HG03159 (cell line): ENCODE data around the gene PACS2.

Experiments
- ATAC-seq: cut with Tn5 transposase; IDR thresholded peaks from one replicate; pipeline ENCODE4 v1.9.1; 2021; ENCODE audit warnings: mild to moderate bottlenecking, moderate library complexity; ENCODE audit not compliant: unreplicated experiment

The PACS2 gene

DNA sequence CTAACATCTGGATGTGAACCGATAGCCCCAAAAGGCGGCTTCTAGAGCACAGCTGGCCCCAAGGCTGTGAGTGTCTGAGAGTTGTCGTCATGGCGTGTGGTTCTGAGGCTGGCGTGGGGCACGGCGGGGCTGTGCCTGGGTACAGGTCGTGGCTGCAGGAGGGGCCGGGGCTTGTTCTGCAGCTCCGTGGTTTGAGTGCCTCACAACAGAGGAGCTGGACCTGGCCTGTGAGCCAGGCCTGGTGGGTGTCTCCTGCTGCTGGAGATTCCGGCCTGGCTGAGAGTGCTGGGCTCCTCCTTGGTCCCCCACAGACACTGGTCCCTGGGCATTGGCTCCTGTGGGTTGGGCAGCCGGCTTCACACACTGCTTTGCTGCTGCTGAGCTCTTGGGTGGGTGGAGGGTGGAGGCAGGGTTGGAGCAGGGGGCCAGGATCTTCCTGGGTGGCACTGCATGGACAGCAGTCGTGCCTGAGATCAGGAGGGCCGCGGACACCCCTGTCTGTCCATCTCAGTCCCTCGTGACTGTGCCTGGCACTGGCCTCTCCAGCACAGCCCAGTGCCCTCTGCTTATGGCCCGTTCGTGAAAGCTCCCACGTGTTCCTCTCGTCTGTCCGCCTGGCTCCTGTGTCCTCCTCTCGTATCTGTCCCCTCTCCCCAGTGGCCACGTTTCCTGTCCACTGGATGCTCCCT, 52.0 kb downstream of the PACS2 start:
- no peak for ATAC-seq

- ATAC-seq, result no peak
Observed at GRCh38 chr14:105367116-105368031, 52.8 kb downstream of the PACS2 start.

DNA sequence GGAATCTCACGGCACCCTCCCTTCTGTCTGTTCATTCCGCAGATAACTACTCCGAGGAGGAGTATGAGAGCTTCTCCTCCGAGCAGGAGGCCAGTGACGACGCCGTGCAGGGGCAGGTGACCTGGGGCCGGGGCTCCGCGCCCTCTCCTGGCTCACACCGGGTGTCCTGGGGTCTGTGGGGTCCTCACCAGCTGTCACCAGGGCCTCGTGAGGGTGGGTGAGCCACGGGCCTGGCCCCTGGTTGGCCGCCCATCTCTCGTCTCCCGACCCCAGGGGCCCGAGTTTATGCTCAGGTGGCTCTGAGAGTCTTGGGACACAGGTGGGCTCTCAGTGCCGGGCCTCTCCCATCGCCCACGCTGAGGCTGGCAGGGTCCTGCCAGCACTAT, 53.5 kb downstream of the PACS2 start:
- no peak for ATAC-seq

- no peak for ATAC-seq
Observed at GRCh38 chr14:105368426-105368825, 53.9 kb downstream of the PACS2 start.

GRCh38 chr14:105368910-105369652, 54.5 kb downstream of the PACS2 start:
- ATAC-seq, result no peak

GRCh38 chr14:105369653-105370040, 55.1 kb downstream of the PACS2 start:
- ATAC-seq, result no peak

GRCh38 chr14:105374389-105374788, 59.8 kb downstream of the PACS2 start:
- ATAC-seq, result no peak

DNA sequence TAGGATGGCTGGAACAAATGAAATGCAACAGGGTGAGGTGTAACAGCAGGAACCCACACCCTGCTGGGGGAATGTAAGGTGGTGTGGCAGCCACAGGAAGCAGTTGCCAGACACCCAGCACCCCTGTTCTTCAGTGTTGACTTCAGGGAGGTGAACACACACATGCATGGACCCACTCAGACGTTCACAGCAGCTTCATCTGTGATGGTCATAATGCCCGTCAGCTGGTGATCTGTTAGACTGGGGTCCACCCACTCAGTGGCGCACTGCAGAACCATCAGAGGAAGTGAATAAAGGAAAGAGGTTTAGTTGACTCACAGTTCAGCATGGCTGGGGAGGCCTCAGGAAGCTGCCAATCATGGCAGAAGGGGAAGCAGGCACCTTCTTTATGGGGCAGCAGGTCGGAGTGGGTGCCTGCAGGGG, 61.1 kb downstream of the PACS2 start:
- ATAC-seq, result no peak

DNA sequence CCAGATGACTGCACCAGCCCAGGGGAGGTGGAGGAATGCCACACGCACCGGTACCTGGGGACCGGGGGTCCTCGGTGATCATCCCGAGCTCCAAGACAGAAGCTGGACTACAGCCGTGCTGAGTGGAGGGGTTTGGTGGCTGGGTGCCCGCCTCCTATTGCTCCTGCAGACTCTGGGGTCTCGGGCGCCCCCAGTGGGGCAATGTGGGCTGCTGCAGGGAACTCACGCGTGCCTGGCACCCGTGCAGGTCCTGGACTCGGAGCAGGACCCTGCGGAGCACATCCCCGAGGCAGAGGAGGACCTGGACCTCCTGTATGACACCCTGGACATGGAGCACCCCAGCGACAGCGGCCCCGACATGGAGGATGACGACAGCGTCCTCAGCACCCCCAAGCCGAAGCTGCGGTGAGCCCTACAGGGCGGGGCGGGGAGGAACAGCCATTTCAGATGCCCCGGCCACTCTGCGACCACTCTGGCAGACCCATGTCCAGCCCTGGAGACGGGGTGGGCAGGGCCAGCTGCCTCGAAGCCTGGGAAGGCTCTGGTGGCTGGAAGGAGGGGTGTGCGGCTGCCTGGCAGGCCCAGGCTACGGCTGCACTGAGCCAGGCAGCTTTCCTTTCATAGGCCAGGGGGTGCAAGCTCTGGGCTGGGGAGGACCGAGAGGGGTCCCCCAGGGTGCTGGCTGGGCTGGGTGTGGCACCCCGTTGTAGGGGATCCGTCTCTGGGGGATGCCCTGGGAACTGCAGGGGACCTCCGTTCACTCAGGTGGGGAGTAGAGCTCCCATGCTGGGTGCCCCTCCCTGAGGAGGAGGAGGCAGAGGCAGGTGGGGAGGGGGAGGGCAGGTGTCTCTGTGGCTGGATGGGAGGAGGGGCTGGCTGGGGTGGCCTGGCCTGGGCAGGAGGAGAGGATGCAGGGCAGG, 62.2 kb downstream of the PACS2 start:
- no peak for ATAC-seq

DNA sequence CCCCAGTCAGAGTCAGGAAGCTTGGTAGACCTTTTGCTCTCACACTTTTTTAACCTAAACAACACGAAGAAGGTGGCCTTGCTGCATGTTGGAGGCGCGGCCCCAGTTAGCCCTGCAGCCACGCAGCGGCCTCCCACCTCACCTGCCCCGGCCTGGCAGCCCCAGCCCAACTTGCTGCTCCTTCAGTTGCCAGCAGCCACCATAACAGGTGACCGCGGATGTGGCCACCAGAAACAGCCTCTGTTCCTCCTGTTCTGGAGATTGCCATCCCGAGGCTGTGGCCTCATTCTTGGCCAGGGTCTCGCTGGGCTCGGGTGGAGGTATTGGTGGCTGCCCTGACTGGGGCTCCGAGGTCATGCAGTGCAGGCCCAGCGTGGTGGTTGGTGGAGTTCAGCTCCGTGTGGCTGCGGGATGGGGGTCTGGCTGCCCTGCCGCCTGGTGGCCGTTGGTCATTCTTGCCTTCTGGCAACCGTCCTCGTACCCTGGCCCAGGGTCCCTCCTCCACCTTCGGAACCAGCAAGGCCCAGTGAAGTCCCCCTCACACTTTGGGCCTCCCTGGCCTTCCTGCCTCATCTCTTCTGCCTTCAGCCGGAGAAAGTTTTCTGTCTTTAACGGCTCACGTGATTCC, 63.1 kb downstream of the PACS2 start:
- no peak for ATAC-seq

DNA sequence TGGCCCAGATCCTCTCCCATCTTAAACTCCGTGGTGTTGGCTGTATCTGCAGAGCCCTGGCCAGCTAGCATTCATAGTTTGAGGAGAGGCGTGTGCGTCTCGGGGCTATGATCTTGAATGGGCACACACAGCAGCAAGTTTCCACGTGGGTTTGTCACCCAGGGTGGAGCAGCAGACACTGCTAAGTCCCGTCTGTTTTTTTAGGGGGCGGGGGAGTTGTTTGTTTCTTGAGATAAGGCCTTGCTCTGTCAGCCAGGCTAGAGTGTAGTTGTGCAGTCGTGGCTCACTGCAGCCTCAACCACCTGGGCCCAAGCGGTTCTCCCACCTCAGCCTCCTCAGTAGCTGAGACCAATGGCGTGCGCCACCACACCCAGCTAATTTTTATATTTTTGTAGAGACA, 63.7 kb downstream of the PACS2 start:
- ATAC-seq, result no peak

DNA sequence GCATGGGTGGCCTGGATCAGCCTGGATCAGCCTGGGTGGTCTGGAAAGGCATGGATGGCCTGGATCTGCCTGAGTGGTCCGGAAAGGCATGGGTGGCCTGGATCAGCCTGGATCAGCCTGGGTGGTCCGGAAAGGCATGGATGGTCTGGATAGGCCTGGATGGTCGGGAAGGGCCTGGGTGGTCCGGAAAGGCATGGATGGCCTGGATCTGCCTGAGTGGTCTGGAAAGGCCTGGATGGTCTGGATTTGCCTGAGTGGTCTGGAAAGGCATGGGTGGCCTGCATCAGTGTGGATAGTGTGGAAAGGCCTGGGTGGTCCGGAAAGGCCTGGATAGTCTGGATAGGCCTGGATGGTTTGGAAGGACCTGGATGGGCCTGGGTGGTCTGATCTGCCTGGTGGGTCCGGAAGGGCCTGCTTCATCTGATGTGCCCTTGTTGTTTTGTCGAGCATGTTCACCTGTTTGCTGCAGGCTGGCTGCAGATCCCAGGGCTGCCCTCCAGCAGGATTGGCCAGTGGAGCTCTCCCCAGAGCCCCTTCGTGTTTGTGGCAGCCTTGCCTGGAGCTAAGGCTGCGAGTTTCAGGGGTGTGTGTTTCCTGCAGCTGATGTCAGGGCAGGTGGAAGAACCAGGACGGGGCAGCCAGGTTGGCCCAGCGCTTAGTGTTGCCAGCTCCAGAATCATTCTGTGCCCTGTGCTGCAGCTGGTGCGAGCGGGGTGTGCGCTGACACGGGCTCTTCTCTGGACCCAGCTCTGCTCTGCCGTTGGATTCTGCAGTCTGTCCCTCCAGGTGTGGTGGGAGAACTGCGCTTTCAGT, 64.5 kb downstream of the PACS2 start:
- ATAC-seq, result no peak

GRCh38 chr14:105379946-105380345, 65.4 kb downstream of the PACS2 start:
- no peak for ATAC-seq

GRCh38 chr14:105380756-105381155, 66.2 kb downstream of the PACS2 start:
- no peak for ATAC-seq

DNA sequence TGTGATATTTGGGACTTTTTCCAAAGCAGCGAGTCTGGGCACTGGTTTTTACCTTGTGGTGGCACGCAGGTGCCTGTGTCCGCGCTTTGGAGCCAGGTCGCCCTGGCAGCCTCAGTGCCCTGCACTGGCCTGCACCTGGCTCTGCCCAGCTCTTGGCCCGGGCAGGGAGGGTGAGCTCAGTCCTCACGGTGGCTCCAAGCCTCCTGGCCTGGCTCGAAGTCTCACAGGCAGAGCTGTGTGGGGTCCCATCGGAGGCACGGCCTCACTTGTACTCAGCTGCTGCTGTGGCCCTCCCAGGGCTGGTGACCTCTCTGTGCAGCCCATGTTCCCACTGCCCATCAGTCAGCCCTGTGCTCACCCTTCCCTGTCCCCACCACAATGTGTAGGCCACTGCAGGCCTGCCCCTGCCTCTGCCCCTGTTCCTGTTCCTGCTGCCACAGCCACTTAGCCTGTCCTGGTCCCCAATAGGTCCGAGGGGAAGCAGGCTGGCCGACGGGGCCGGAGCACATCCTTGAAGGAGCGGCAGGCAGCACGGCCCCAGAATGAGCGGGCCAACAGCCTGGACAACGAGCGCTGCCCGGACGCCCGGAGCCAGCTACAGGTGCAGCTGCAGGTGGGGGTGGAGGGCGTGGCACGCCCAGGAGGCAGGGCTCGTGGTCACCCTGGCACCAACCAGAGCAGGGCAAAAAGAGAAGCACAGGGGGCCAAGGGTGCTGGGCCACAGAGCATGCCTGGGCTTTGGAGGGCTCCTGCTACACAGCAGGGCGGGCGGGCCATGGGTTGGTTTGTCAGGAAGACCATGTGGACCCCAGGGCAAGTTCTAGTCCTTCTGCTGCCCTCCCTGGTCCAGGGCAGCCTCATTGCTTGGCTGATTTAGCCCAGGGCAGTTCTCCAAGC, 67.1 kb downstream of the PACS2 start:
- ATAC-seq, result no peak

- ATAC-seq, result no peak
Observed at GRCh38 chr14:105382343-105383082, 68.0 kb downstream of the PACS2 start.

DNA sequence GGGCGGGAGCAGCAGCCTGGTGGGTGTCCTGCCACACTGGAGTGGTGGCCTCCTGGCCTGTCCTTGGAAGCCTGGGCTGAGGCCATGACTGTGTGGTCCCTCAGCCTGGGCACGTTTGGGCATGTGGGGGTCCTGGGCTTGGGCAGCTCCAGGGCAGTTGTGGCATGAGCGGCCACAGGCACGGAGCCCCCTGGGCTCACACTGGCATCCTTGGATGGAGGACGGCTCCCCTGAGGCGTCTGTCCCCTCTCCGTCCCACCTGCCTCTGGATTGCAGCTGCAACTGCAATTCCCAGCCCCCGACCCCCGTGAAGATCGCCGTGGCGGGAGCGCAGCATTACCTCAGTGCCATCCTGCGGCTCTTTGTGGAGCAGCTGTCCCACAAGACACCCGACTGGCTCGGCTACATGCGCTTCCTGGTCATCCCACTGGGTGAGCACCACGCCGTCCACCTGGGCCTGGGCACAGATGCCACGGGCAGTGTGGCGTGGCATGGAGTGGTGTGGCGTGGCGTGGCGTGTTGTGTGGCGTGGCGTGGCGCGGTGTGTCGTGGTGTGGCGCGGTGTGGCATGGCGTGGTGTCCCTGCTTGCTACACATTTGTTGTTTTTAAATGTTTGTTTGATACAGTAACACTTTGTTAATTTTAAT, 68.7 kb downstream of the PACS2 start:
- no peak for ATAC-seq
